ENCODE results near the gene TMEM170B. TPM values are rescaled to one million over a fixed set of nuclear protein-coding genes. Genes with fewer than 3 reads are reported as not detected.

TMEM170B gene
- total RNA-seq, 1 donor from 2014 or later, result 6.3 TPM

DNA sequence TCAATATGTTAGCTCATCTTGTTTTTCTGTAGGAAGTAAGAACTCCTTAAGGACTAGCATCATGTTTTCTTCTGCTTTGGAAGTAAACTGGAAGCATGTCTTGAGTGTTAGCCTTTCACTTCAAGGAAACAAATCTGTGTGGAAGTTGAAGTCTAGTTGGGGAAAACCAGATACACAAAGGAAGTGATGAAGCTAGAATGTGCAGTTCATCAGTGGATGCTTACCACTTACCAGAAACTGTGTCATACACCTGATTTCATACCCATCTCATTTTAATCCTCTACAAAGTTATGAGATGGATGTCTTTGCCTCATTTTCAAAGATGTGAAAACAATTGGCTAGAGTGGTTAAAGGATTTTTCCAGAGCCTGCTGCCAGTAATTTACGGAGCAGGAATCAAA lies 75.8 kb downstream of the TMEM170B start:
- peak overlapping the region; percentile 72 for H3K27ac ChIP-seq (ENCODE audit: low read depth, low read length)
- no peaks in the 10 kb centered on the region for H3K36me3 ChIP-seq (ENCODE audit: control insufficient read depth in 3 of 3, insufficient read depth in 3 of 3, low read length in 3 of 3)
- H3K4me3 ChIP-seq (ENCODE audit: low read length in 3 of 3), result no peak overlapping the region
- no peak overlapping the region for H3K9ac ChIP-seq (ENCODE audit: low read depth in 1 of 3, low read length in 3 of 3)
- no peaks in the 10 kb centered on the region for H3K9me3 ChIP-seq (ENCODE audit: control insufficient read depth in 3 of 3, low read length in 3 of 3)
- no peaks in the 10 kb centered on the region for H3K27me3 ChIP-seq (ENCODE audit: control insufficient read depth in 3 of 3, insufficient read depth in 3 of 3, low read length in 3 of 3)
- peaks cover 5 to 10% (median 9%) of the 10 kb centered on the region in 3 donors for H3K4me1 ChIP-seq (ENCODE audit: control insufficient read depth in 3 of 3, insufficient read depth in 3 of 3, low read length in 3 of 3)

DNA sequence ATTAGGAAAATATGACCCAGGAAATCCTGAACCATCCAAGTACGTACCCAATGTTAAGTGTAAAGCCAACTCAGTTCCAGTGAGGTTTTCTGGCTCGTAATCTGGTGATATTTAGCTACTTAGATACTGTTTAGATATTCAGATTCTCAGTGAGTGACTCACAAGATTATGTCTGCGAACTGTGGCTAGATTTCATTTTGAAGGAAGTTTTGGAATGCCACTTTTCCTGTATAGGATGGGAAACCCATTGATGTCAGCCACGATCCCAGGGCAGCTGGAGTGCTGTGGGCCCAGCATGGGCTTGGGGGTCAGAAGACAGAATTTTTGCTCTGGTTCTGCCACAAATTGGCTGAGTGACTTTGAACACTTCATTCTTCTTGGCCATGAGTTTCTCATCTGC lies 76.3 kb downstream of the TMEM170B start:
- H3K36me3 ChIP-seq (ENCODE audit: control insufficient read depth in 3 of 3, insufficient read depth in 3 of 3, low read length in 3 of 3), result no peaks in the 10 kb centered on the region
- no peaks in the 10 kb centered on the region for H3K27me3 ChIP-seq (ENCODE audit: control insufficient read depth in 3 of 3, insufficient read depth in 3 of 3, low read length in 3 of 3)
- H3K27ac ChIP-seq (ENCODE audit: low read depth, low read length), result peak overlapping the region; percentile 72
- no peak overlapping the region for H3K9ac ChIP-seq (ENCODE audit: low read depth in 1 of 3, low read length in 3 of 3)
- H3K9me3 ChIP-seq (ENCODE audit: control insufficient read depth in 3 of 3, low read length in 3 of 3), result no peaks in the 10 kb centered on the region
- peaks cover 5 to 10% (median 9%) of the 10 kb centered on the region in 3 donors for H3K4me1 ChIP-seq (ENCODE audit: control insufficient read depth in 3 of 3, insufficient read depth in 3 of 3, low read length in 3 of 3)
- H3K4me3 ChIP-seq (ENCODE audit: low read length in 3 of 3), result no peak overlapping the region

DNA sequence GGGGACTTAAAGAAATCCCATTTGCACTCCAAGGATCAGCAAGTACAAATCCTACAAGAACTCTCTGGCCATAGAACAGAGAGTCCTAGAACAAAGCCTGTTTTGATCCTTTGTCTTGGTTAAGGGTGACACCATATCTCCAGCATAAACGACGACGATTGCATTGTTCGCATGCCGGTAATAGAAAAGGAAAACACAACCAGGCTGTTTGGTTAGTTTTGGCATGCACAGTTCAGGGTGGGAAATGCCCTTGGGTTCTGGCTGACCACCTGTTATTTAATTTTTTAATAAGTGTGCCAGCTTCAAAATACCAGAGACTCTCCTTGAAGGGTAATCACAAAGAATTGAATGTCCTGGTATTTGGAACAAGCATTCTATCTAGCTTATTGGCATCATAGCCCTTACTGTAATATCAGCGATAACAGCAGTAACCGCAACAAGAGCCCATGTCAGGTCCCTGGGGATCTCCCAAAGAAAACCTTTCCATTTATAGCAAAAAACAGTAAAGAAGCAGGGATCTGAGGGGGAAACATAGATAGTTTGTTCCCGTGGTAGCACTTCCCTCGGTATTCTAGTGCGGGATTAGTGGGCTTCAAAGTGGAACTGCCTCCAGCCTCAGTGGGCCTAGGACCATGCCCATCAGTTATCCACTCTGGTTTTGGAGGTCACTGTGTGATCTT lies 77.1 kb downstream of the TMEM170B start:
- Histone ChIP-seq H3K4me1 (ENCODE audit: control insufficient read depth in 3 of 3, insufficient read depth in 3 of 3, low read length in 3 of 3) (peaks cover 5 to 7% (median 6%) of the 10 kb centered on the region in 3 donors), H3K27me3 (ENCODE audit: control insufficient read depth in 3 of 3, insufficient read depth in 3 of 3, low read length in 3 of 3) (no peaks in the 10 kb centered on the region), H3K9me3 (ENCODE audit: control insufficient read depth in 3 of 3, low read length in 3 of 3) (no peaks in the 10 kb centered on the region), H3K27ac (ENCODE audit: low read depth, low read length) (peak overlapping the region; percentile 72), H3K4me3 (ENCODE audit: low read length in 3 of 3) (no peak overlapping the region), H3K9ac (ENCODE audit: low read depth in 1 of 3, low read length in 3 of 3) (no peak overlapping the region), H3K36me3 (ENCODE audit: control insufficient read depth in 3 of 3, insufficient read depth in 3 of 3, low read length in 3 of 3) (no peaks in the 10 kb centered on the region)

DNA sequence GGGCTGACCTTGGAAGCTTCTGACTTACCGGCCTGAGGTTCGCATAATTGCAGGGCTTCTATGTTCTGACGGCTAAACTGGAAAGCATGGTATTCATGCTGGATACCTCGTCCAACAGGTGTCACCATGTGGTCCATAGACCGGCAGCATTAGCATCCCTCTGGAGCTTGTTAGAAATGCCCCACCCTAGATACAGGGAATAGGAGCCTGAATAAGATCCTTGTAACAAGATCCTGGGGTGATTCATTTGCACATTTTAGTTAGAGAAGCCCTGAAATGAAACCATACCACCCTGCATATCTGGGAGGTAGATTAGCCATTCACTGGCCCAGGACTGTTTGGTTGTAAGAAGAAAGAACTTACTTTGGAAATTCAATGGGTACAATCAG lies 77.7 kb downstream of the TMEM170B start:
- H3K9ac ChIP-seq (ENCODE audit: low read depth in 1 of 3, low read length in 3 of 3), result no peak overlapping the region
- no peaks in the 10 kb centered on the region for H3K36me3 ChIP-seq (ENCODE audit: control insufficient read depth in 3 of 3, insufficient read depth in 3 of 3, low read length in 3 of 3)
- peaks cover 4 to 5% (median 5%) of the 10 kb centered on the region in 3 donors for H3K4me1 ChIP-seq (ENCODE audit: control insufficient read depth in 3 of 3, insufficient read depth in 3 of 3, low read length in 3 of 3)
- H3K27ac ChIP-seq (ENCODE audit: low read depth, low read length), result peak overlapping the region; percentile 72
- H3K27me3 ChIP-seq (ENCODE audit: control insufficient read depth in 3 of 3, insufficient read depth in 3 of 3, low read length in 3 of 3), result no peaks in the 10 kb centered on the region
- H3K4me3 ChIP-seq (ENCODE audit: low read length in 3 of 3), result no peak overlapping the region
- H3K9me3 ChIP-seq (ENCODE audit: control insufficient read depth in 3 of 3, low read length in 3 of 3), result no peaks in the 10 kb centered on the region

DNA sequence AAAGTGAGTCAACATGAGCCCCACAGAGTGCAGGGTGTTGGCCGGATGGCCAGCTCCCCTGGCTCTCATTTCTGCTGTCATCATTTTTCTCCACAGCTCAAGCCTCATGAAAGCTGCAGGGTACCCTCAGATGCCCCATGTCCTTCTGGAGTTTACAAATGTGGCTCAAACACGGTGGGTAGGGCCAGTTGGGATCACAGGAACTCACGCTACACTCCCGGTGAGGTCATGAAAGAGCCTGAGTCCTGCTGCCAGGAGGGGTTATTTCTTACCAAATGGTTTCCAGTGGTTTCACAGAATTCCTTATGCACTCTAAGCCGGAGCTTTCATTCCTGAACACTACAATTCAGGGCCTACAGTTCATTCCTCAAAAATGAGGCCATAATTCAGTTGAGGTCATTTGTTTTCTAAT lies 78.7 kb downstream of the TMEM170B start:
- H3K9me3 ChIP-seq (ENCODE audit: control insufficient read depth in 3 of 3, low read length in 3 of 3), result no peaks in the 10 kb centered on the region
- H3K27me3 ChIP-seq (ENCODE audit: control insufficient read depth in 3 of 3, insufficient read depth in 3 of 3, low read length in 3 of 3), result no peaks in the 10 kb centered on the region
- H3K36me3 ChIP-seq (ENCODE audit: control insufficient read depth in 3 of 3, insufficient read depth in 3 of 3, low read length in 3 of 3), result no peaks in the 10 kb centered on the region
- peaks cover 4 to 5% (median 5%) of the 10 kb centered on the region in 3 donors for H3K4me1 ChIP-seq (ENCODE audit: control insufficient read depth in 3 of 3, insufficient read depth in 3 of 3, low read length in 3 of 3)
- H3K4me3 ChIP-seq (ENCODE audit: low read length in 3 of 3), result no peak overlapping the region
- no peak overlapping the region for H3K27ac ChIP-seq (ENCODE audit: low read depth, low read length)
- no peak overlapping the region for H3K9ac ChIP-seq (ENCODE audit: low read depth in 1 of 3, low read length in 3 of 3)

DNA sequence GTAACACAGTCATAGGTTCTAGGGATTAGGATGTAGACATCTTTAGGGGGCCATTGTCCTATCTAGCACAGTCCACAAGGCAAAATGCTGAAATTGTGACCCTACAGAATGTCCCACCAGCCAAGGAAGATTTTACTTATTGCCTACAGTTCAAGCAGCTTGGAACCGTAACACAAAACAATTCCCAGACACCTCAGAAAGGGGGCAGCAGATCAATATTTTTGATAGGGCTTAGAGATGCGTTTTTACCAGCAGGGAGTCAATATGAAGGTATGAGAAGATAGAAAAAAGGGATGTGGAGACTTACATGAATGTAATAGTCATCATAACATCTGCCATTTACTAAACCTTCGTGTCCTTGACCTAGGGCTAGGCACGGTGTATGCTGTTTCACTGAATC lies 81.0 kb downstream of the TMEM170B start:
- H3K9me3 ChIP-seq (ENCODE audit: control insufficient read depth in 3 of 3, low read length in 3 of 3), result no peaks in the 10 kb centered on the region
- no peaks in the 10 kb centered on the region for H3K36me3 ChIP-seq (ENCODE audit: control insufficient read depth in 3 of 3, insufficient read depth in 3 of 3, low read length in 3 of 3)
- no peak overlapping the region for H3K27ac ChIP-seq (ENCODE audit: low read depth, low read length)

DNA sequence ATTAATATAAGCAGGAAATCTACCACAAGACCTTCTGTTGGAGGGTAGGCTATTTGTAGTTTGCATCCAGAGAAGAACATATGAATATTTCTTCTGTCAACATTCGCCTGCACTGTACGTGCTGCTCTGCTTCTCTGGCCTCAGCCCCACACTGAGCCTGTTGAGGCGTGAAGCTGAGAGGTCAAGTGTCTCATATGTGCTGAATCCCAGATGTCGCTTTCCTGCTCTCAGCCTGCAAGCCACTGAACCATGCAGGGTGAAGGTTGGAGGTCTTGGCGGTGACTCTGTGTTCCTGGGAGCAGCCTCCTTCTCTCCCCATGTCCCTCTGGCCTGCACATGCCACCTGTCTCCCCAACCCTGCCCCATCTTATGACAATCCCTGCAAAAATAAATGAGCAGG lies 83.6 kb downstream of the TMEM170B start:
- no peaks in the 10 kb centered on the region for H3K27me3 ChIP-seq (ENCODE audit: control insufficient read depth in 3 of 3, insufficient read depth in 3 of 3, low read length in 3 of 3)
- no peak overlapping the region for H3K4me3 ChIP-seq (ENCODE audit: low read length in 3 of 3)
- no peaks in the 10 kb centered on the region for H3K36me3 ChIP-seq (ENCODE audit: control insufficient read depth in 3 of 3, insufficient read depth in 3 of 3, low read length in 3 of 3)
- no peak overlapping the region for H3K9ac ChIP-seq (ENCODE audit: low read depth in 1 of 3, low read length in 3 of 3)
- no peaks in the 10 kb centered on the region for H3K9me3 ChIP-seq (ENCODE audit: control insufficient read depth in 3 of 3, low read length in 3 of 3)
- H3K27ac ChIP-seq (ENCODE audit: low read depth, low read length), result no peak overlapping the region
- H3K4me1 ChIP-seq (ENCODE audit: control insufficient read depth in 3 of 3, insufficient read depth in 3 of 3, low read length in 3 of 3), result peaks cover 0 to 3% (median 1%) of the 10 kb centered on the region in 3 donors

More for the DNA sequence above, 81.0 kb downstream of the TMEM170B start:
- no peaks in the 10 kb centered on the region for H3K27me3 ChIP-seq (ENCODE audit: control insufficient read depth in 3 of 3, insufficient read depth in 3 of 3, low read length in 3 of 3)
- no peak overlapping the region for H3K4me3 ChIP-seq (ENCODE audit: low read length in 3 of 3)
- no peak overlapping the region for H3K9ac ChIP-seq (ENCODE audit: low read depth in 1 of 3, low read length in 3 of 3)
- H3K4me1 ChIP-seq (ENCODE audit: control insufficient read depth in 3 of 3, insufficient read depth in 3 of 3, low read length in 3 of 3), result peaks cover 4 to 5% (median 5%) of the 10 kb centered on the region in 3 donors

DNA sequence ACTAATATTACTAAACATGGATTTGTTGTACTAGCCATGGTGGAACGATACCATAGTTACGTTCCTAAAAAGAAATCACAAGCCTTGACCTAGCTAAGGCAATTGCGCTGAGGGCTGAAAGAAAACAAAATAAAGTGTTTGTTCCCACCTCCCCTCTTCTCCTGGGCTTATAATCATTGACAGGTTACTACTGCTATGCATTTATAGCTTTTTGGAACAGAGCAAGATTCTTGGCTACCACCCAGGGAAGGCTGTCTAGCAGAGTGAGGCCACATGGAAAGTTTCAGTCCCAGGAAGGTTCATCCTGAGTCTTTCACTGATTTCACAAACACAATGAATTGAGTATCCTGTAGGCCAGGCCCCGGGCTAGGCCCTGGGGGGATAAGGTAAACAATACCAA lies 84.6 kb downstream of the TMEM170B start:
- Histone ChIP-seq H3K27ac (ENCODE audit: low read depth, low read length) (no peak overlapping the region), H3K9me3 (ENCODE audit: control insufficient read depth in 3 of 3, low read length in 3 of 3) (no peaks in the 10 kb centered on the region), H3K27me3 (ENCODE audit: control insufficient read depth in 3 of 3, insufficient read depth in 3 of 3, low read length in 3 of 3) (no peaks in the 10 kb centered on the region), H3K9ac (ENCODE audit: low read depth in 1 of 3, low read length in 3 of 3) (no peak overlapping the region), H3K4me3 (ENCODE audit: low read length in 3 of 3) (no peak overlapping the region), H3K36me3 (ENCODE audit: control insufficient read depth in 3 of 3, insufficient read depth in 3 of 3, low read length in 3 of 3) (no peaks in the 10 kb centered on the region), H3K4me1 (ENCODE audit: control insufficient read depth in 3 of 3, insufficient read depth in 3 of 3, low read length in 3 of 3) (no peaks in the 10 kb centered on the region)

DNA sequence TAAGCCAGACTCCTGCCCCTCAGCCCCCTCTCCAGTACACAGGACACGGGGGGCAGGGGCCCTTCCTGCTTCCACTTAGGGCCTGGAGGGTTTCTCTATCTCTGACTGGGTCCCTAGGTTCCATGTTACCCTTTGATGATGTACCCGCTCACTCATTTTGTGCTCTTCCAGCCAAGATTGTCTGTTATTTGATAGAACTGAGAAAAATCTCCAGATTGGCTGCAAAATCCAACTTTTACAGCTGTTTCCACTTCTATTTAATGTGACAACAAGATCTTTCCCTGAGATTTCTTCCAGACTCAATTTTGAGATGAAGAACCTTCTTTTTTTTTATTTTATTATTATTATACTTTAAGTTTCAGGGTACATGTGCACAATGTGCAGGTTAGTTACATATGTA lies 85.7 kb downstream of the TMEM170B start:
- Histone ChIP-seq H3K27me3 (ENCODE audit: control insufficient read depth in 3 of 3, insufficient read depth in 3 of 3, low read length in 3 of 3) (no peaks in the 10 kb centered on the region), H3K4me3 (ENCODE audit: low read length in 3 of 3) (no peak overlapping the region), H3K4me1 (ENCODE audit: control insufficient read depth in 3 of 3, insufficient read depth in 3 of 3, low read length in 3 of 3) (no peaks in the 10 kb centered on the region)

DNA sequence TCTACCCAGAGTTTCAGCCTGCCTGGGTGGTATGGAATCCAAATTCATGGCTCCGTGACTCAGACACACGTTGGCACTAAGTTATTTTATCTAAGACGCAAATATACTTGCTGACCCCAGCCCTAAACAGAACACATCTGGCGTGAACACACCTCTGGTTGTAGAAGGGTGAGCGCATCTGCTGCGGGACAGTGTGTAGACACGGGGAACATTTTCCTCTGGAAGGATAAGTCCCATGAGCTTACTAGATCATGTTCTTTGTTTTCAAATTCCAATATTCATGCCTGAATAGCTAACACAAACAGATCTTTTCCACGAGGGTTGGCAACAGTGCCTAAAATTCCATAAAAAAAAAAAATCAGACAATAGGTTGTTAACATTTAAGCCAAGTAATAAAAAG lies 87.8 kb downstream of the TMEM170B start:
- Histone ChIP-seq H3K4me1 (ENCODE audit: control insufficient read depth in 3 of 3, insufficient read depth in 3 of 3, low read length in 3 of 3) (no peaks in the 10 kb centered on the region), H3K9ac (ENCODE audit: low read depth in 1 of 3, low read length in 3 of 3) (no peak overlapping the region), H3K27ac (ENCODE audit: low read depth, low read length) (no peak overlapping the region), H3K9me3 (ENCODE audit: control insufficient read depth in 3 of 3, low read length in 3 of 3) (no peaks in the 10 kb centered on the region), H3K27me3 (ENCODE audit: control insufficient read depth in 3 of 3, insufficient read depth in 3 of 3, low read length in 3 of 3) (no peaks in the 10 kb centered on the region), H3K4me3 (ENCODE audit: low read length in 3 of 3) (no peak overlapping the region), H3K36me3 (ENCODE audit: control insufficient read depth in 3 of 3, insufficient read depth in 3 of 3, low read length in 3 of 3) (no peaks in the 10 kb centered on the region)

More for the DNA sequence above, 85.7 kb downstream of the TMEM170B start:
- Histone ChIP-seq H3K36me3 (ENCODE audit: control insufficient read depth in 3 of 3, insufficient read depth in 3 of 3, low read length in 3 of 3) (no peaks in the 10 kb centered on the region), H3K27ac (ENCODE audit: low read depth, low read length) (no peak overlapping the region), H3K9me3 (ENCODE audit: control insufficient read depth in 3 of 3, low read length in 3 of 3) (no peaks in the 10 kb centered on the region), H3K9ac (ENCODE audit: low read depth in 1 of 3, low read length in 3 of 3) (no peak overlapping the region)
